Measurements from ENCODE around the gene REG4.
"Not testable (repeated sequence)": the region's sequence is repeated elsewhere in the genome, so short reads cannot be mapped to it uniquely, and the experiment has no call there.

Gene REG4

GRCh38 chr1:119811387-119811786 lies at the start of gene REG4:
TSS of gene REG4 (minus strand) at chr1:119811460. CDS start at chr1:119808769, 2,691 bp downstream.
- no peak for DNase-seq (ENCODE audit: low read depth)
- H3K4me3 ChIP-seq (ENCODE audit: low read depth, low read length): no peak within 1 kb of the TSS

- peak; percentile 73 for DNase-seq (ENCODE audit: low read depth)
- no peak overlapping the region for H3K4me3 ChIP-seq (ENCODE audit: low read depth, low read length)
Observed at GRCh38 chr1:119859647-119860046, 48.4 kb upstream of the REG4 start.

- not testable (repeated sequence) for DNase-seq (ENCODE audit: low read depth); H3K4me3 ChIP-seq (ENCODE audit: low read depth, low read length)
Observed at GRCh38 chr1:119858556-119859214, 47.4 kb upstream of the REG4 start.

- no peak overlapping the region for H3K4me3 ChIP-seq (ENCODE audit: low read depth, low read length)
- no peak for DNase-seq (ENCODE audit: low read depth)
Observed at GRCh38 chr1:119858126-119858525, 46.9 kb upstream of the REG4 start.

- DNase-seq (ENCODE audit: low read depth): no peak
- no peak overlapping the region for H3K4me3 ChIP-seq (ENCODE audit: low read depth, low read length)
Observed at GRCh38 chr1:119853155-119853554, 41.9 kb upstream of the REG4 start.

GRCh38 chr1:119844206-119844605 lies 32.9 kb upstream of the REG4 start:
- DNase-seq (ENCODE audit: low read depth); H3K4me3 ChIP-seq (ENCODE audit: low read depth, low read length): not testable (repeated sequence)

- no peak for DNase-seq (ENCODE audit: low read depth)
Observed at GRCh38 chr1:119841306-119841705, 30.0 kb upstream of the REG4 start.

GRCh38 chr1:119840745-119841144 lies 29.5 kb upstream of the REG4 start:
- H3K4me3 ChIP-seq (ENCODE audit: low read depth, low read length): no peak overlapping the region
- no peak for DNase-seq (ENCODE audit: low read depth)

More at GRCh38 chr1:119841306-119841705, 30.0 kb upstream of the REG4 start:
- no peak overlapping the region for H3K4me3 ChIP-seq (ENCODE audit: low read depth, low read length)

- no peak for DNase-seq (ENCODE audit: low read depth)
- no peak overlapping the region for H3K4me3 ChIP-seq (ENCODE audit: low read depth, low read length)
Observed at GRCh38 chr1:119838236-119838635, 27.0 kb upstream of the REG4 start.

GRCh38 chr1:119834990-119835389 lies 23.7 kb upstream of the REG4 start:
- H3K4me3 ChIP-seq (ENCODE audit: low read depth, low read length): no peak overlapping the region
- DNase-seq (ENCODE audit: low read depth): no peak

GRCh38 chr1:119831027-119831426 lies 19.8 kb upstream of the REG4 start:
- H3K4me3 ChIP-seq (ENCODE audit: low read depth, low read length): no peak overlapping the region
- no peak for DNase-seq (ENCODE audit: low read depth)

- no peak overlapping the region for H3K4me3 ChIP-seq (ENCODE audit: low read depth, low read length)
- DNase-seq (ENCODE audit: low read depth): peak; percentile 14
Observed at GRCh38 chr1:119829625-119830024, 18.4 kb upstream of the REG4 start.

- not testable (repeated sequence) for H3K4me3 ChIP-seq (ENCODE audit: low read depth, low read length); DNase-seq (ENCODE audit: low read depth)
Observed at GRCh38 chr1:119829006-119829405, 17.7 kb upstream of the REG4 start.

- DNase-seq (ENCODE audit: low read depth): no peak
- no peak overlapping the region for H3K4me3 ChIP-seq (ENCODE audit: low read depth, low read length)
Observed at GRCh38 chr1:119828266-119828665, 17.0 kb upstream of the REG4 start.

GRCh38 chr1:119827010-119827409 lies 15.8 kb upstream of the REG4 start:
- no peak for DNase-seq (ENCODE audit: low read depth)
- no peak overlapping the region for H3K4me3 ChIP-seq (ENCODE audit: low read depth, low read length)

- DNase-seq (ENCODE audit: low read depth): peak; percentile 16
- H3K4me3 ChIP-seq (ENCODE audit: low read depth, low read length): no peak overlapping the region
Observed at GRCh38 chr1:119822406-119822805, 11.1 kb upstream of the REG4 start.

GRCh38 chr1:119818181-119818580 lies 6.9 kb upstream of the REG4 start:
- no peak for DNase-seq (ENCODE audit: low read depth)
- no peak overlapping the region for H3K4me3 ChIP-seq (ENCODE audit: low read depth, low read length)

GRCh38 chr1:119816407-119816806 lies 5.1 kb upstream of the REG4 start:
- DNase-seq (ENCODE audit: low read depth): no peak

GRCh38 chr1:119815928-119816327 lies 4.7 kb upstream of the REG4 start:
- H3K4me3 ChIP-seq (ENCODE audit: low read depth, low read length): no peak overlapping the region

More at GRCh38 chr1:119816407-119816806, 5.1 kb upstream of the REG4 start:
- no peak overlapping the region for H3K4me3 ChIP-seq (ENCODE audit: low read depth, low read length)

GRCh38 chr1:119815361-119815760 lies 4.1 kb upstream of the REG4 start:
- no peak for DNase-seq (ENCODE audit: low read depth)
- no peak overlapping the region for H3K4me3 ChIP-seq (ENCODE audit: low read depth, low read length)

More at GRCh38 chr1:119815928-119816327, 4.7 kb upstream of the REG4 start:
- no peak for DNase-seq (ENCODE audit: low read depth)

GRCh38 chr1:119814288-119814687 lies 3.0 kb upstream of the REG4 start:
- H3K4me3 ChIP-seq (ENCODE audit: low read depth, low read length): no peak overlapping the region
- no peak for DNase-seq (ENCODE audit: low read depth)
